WI38 (cell line): ENCODE measurements around the gene CAPG.
"Not testable (repeated sequence)": the region's sequence is repeated elsewhere in the genome, so short reads cannot be mapped to it uniquely, and the experiment has no call there.

ENCODE experiments used
- H3K4me3 ChIP-seq: 2 replicates; pipeline ENCODE4 v1.5.1; 2011; ENCODE audit warnings: low read depth, mild to moderate bottlenecking, control low read depth, low read length
- TF ChIP-seq, protein P1 (sequence below): IDR thresholded peaks from 2 replicates; pipeline ENCODE4 v1.5.1; 2012; ENCODE audit warnings: low read depth, mild to moderate bottlenecking, control low read depth, low read length

Gene CAPG

DNA sequence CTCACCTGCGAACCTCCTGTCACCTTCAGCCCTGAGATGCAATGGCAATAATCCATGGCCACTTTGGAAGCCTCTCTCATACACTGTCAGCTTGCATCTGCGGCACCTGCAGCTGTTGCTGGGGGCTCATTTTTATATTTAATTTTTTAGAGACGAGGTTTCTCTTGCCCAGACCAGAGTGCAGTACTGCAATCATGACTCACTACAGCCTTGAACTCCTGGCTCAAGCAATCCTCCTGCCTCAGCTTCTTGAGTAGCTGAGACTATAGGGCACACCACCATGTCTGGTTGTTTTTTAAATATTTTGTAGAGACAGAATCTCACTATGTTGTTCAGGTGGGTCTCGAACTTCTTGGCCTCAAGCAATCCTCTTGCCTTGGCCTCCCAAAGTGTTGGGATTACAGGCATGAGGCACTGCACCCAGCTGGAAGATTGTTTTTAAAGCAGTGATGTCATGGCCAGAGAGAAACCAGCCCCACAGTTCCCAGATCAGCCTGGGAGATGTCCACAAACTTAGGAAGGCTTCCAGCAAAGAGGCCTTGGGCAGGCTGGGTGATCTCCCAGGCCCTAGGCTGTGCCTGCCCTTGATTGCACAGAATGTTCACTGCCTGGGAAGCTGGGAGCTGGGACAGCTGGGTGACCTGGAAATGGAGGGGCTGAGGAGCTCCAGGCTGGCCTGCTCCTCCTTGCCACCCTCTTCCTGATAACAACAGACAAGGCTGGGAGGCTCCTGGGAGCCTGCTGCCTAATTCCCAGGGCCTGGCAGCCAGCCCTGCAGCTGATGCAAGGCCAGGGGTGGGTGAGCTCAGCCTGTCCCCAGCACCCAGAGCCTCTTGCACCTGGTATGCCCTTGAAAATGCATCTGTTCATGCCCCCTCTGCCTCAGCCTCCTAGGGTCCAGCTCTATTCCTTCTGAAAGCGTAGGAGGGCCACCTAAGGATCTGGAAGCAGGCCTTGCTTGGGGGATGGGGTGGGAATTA, 35.4 kb upstream of the CAPG start:
- TF ChIP-seq, protein P1, sequence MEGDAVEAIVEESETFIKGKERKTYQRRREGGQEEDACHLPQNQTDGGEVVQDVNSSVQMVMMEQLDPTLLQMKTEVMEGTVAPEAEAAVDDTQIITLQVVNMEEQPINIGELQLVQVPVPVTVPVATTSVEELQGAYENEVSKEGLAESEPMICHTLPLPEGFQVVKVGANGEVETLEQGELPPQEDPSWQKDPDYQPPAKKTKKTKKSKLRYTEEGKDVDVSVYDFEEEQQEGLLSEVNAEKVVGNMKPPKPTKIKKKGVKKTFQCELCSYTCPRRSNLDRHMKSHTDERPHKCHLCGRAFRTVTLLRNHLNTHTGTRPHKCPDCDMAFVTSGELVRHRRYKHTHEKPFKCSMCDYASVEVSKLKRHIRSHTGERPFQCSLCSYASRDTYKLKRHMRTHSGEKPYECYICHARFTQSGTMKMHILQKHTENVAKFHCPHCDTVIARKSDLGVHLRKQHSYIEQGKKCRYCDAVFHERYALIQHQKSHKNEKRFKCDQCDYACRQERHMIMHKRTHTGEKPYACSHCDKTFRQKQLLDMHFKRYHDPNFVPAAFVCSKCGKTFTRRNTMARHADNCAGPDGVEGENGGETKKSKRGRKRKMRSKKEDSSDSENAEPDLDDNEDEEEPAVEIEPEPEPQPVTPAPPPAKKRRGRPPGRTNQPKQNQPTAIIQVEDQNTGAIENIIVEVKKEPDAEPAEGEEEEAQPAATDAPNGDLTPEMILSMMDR: no peak
- no peak overlapping the region for H3K4me3 ChIP-seq

DNA sequence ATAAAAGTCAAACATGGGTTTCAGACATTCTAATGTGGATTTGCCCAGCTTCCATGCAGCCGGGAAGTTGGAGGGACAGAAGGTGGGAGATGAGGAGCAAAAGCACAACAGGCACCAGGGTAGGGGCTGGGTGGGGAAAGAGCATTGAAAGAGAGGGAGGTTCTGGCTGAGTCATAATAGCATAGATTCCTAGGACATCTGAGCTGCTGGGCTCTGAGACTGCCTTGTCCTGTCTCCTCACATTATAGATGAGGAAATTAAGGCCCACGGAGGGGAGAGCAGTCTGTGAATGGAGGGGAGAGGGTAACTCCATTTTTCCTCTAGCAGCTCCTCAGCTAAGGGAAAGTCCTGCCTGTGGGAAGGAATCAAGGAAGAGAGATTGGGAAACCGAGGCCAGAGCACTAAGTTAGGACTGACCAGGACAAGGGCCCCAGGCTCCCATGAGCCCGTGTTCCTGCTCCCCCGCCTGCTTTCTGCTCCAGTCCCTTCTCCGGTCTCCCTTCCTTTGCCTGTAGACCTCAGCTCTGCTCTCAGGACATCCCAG, 34.5 kb upstream of the CAPG start:
- TF ChIP-seq, protein P1: no peak
- no peak overlapping the region for H3K4me3 ChIP-seq

DNA sequence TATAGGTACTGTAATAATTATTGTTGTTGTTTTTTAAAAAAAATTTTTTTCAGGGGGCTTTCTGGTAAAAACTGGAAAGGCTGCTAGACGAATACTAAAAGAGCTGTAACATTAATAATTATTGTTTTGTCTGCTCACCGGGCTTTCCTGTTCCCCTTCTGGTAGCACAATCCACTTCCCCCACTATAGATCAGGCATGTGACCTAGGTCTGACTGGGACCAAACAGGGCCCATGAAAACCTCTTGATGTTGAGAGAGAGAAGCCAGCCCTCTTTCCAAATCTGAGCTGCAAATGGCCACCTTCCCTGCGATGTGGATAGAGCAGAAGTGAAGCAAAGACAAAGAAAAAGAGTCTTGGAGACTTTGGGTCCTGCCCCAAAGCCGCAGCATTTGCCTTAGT, 31.7 kb upstream of the CAPG start:
- TF ChIP-seq, protein P1: no peak
- no peak overlapping the region for H3K4me3 ChIP-seq

DNA sequence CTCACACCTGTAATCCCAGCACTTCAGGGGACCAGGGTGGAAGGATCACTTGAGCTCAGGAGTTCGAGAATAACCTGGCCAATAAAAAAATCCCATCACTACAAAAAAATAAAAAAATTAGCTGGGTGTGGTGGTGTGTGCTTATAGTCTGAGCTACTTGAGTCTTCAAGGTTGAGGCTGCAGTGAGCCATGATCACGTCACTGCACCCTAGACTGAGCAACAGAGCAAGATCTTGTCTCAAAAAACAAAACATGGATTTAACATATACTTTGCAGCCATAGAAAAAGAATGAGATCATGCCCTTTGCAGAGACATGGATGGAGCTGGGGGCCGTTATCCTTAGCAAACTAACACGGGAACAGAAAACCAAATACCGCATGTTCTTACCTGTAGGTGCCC, 30.6 kb upstream of the CAPG start:
- H3K4me3 ChIP-seq: no peak overlapping the region

DNA sequence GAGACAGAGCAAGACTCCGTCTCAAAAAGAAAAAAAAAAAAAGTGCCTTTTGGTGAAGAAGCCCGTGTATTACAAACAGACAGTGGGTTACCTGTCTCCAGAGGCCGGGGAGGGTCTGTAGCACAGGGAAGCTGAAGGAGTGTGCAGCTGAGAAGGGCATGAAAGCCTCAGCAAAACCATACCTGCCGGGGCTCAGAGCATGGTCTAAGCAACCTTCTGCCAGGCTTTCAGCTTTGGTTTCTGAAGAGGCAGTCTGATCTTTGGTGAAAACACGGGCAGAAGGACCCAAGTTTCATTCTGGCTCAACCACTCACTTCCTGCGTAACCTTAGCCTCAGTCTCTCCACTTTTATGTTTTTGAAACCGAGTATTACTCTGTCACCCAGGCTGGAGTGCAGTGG, 29.8 kb upstream of the CAPG start:
- TF ChIP-seq, protein P1: no peak
- H3K4me3 ChIP-seq: no peak overlapping the region

More for the DNA sequence above, 30.6 kb upstream of the CAPG start:
- TF ChIP-seq, protein P1: no peak

DNA sequence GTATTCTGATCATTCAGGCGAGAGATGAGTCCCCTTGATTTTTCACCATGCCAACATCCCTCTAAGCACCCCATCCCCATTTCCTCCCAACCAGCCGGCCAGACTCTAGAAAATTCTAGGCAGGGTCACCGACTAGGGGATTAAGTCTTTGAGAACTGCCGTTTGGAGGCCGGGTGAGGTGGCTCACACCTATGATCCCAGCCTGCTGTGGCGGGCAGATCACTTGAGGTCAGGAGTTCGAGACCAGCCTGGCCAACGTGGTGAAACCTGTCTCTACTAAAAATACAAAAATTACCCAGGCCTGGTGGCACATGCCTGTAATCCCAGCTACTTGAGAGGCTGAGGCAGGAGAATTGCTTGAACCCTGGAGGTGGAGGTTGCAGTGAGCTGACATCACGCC, 29.4 kb upstream of the CAPG start:
- not testable (repeated sequence) for H3K4me3 ChIP-seq

DNA sequence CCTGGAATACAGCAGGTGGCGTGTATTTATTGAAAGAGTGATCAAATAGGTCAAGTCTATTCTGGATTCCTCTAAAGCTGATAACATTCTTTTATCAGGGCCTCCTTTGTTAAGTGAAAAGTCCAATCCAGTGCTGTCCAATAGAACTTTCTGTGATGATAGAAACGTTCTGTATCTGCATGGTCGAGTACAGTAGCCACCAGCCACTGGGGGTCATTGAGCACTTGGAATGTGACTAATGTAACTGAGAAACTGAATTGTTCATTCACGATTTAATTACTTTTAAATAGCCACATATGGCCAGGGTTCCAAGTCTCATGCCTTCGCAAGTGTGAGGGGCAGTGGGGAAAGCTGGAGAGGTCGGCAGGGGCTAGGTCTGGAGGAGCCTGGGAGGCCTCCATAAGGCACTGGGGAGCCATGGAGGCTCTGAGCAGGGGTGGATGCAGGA, 28.9 kb upstream of the CAPG start:
- H3K4me3 ChIP-seq: no peak overlapping the region
- TF ChIP-seq, protein P1: no peak
